ENCODE data around the gene ADAMTS9.

DNA sequence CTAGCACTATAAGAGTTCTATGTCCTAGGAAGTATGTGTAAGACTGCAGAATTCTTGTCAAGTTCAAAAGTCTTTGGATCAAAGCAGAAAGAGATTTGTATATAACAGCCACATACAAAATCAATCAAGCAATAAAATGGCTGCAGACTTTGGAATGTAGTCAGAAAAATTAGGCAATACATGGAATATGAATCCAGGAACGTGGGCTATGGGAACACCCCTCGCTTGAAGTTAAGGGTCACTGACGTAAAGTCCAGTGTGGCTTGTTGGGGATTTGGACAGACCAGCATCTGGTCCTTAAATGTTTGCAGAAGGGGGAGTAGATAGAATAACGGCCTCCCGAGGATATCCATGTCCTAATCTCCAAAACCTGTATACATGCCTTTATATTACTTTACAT, 178.6 kb downstream of the ADAMTS9 start:
- TF ChIP-seq, protein P1, sequence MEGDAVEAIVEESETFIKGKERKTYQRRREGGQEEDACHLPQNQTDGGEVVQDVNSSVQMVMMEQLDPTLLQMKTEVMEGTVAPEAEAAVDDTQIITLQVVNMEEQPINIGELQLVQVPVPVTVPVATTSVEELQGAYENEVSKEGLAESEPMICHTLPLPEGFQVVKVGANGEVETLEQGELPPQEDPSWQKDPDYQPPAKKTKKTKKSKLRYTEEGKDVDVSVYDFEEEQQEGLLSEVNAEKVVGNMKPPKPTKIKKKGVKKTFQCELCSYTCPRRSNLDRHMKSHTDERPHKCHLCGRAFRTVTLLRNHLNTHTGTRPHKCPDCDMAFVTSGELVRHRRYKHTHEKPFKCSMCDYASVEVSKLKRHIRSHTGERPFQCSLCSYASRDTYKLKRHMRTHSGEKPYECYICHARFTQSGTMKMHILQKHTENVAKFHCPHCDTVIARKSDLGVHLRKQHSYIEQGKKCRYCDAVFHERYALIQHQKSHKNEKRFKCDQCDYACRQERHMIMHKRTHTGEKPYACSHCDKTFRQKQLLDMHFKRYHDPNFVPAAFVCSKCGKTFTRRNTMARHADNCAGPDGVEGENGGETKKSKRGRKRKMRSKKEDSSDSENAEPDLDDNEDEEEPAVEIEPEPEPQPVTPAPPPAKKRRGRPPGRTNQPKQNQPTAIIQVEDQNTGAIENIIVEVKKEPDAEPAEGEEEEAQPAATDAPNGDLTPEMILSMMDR (IDR thresholded peaks at IDR 0.05) = no peak
- TF ChIP-seq EZH2phosphoT487 (IDR thresholded peaks at IDR 0.05) (no peak), EZH2 (IDR thresholded peaks at IDR 0.05) (no peak)

All from neural progenitor cell (in vitro differentiated cells).